Glutamatergic neuron (in vitro differentiated cells): ENCODE results near the gene TSSC4. TPM values are rescaled to one million over a fixed set of nuclear protein-coding genes. Genes with fewer than 3 reads are reported as not detected.

Experiments
- DNase-seq: peaks from one replicate; pipeline ENCODE4 v3.0.0; 2022
- H3K27ac Mint-ChIP-seq: one replicate; pipeline ENCODE4 v1.8.0; 2020; ENCODE audit warnings: mild to moderate bottlenecking, mixed read lengths, inconsistent platforms; ENCODE audit not compliant: unreplicated experiment
- H3K27me3 Mint-ChIP-seq: one replicate; pipeline ENCODE4 v1.8.0; 2020; ENCODE audit warnings: mild to moderate bottlenecking, moderate library complexity, mixed read lengths, inconsistent platforms; ENCODE audit not compliant: unreplicated experiment
- H3K36me3 Mint-ChIP-seq: one replicate; pipeline ENCODE4 v1.8.0; 2020; ENCODE audit warnings: mild to moderate bottlenecking, mixed read lengths, inconsistent platforms; ENCODE audit not compliant: unreplicated experiment
- H3K4me1 Mint-ChIP-seq: one replicate; pipeline ENCODE4 v1.8.0; 2020; ENCODE audit warnings: mild to moderate bottlenecking, low read depth, mixed read lengths, inconsistent platforms; ENCODE audit not compliant: unreplicated experiment
- H3K4me3 Mint-ChIP-seq: one replicate; pipeline ENCODE4 v1.8.0; 2020; ENCODE audit warnings: mild to moderate bottlenecking, mixed read lengths, inconsistent platforms; ENCODE audit not compliant: unreplicated experiment
- H3K9me3 Mint-ChIP-seq: one replicate; pipeline ENCODE4 v1.8.0; 2020; ENCODE audit warnings: mild to moderate bottlenecking, moderate library complexity, mixed read lengths, inconsistent platforms; ENCODE audit not compliant: unreplicated experiment
- total RNA-seq: library from RNA; stranded (reverse); fragmentation: NEBNext Ultra II Directional; extraction: Animal tissue kit (Norgen Biotek cat#: 25700); gene quantifications from one replicate; pipeline ENCODE4 v1.2.1, GENCODE V29; 2021; ENCODE audit not compliant: unreplicated experiment
- TF ChIP-seq, protein P1 (sequence below): fragments of 200-600 bp; sonication (generic); IDR thresholded peaks from one replicate; pipeline ENCODE4 v1.5.0; 2021; ENCODE audit not compliant: partially characterized antibody, unreplicated experiment

Gene TSSC4
- total RNA-seq, 1 donor from 2014 or later, result 49.7 TPM

DNA sequence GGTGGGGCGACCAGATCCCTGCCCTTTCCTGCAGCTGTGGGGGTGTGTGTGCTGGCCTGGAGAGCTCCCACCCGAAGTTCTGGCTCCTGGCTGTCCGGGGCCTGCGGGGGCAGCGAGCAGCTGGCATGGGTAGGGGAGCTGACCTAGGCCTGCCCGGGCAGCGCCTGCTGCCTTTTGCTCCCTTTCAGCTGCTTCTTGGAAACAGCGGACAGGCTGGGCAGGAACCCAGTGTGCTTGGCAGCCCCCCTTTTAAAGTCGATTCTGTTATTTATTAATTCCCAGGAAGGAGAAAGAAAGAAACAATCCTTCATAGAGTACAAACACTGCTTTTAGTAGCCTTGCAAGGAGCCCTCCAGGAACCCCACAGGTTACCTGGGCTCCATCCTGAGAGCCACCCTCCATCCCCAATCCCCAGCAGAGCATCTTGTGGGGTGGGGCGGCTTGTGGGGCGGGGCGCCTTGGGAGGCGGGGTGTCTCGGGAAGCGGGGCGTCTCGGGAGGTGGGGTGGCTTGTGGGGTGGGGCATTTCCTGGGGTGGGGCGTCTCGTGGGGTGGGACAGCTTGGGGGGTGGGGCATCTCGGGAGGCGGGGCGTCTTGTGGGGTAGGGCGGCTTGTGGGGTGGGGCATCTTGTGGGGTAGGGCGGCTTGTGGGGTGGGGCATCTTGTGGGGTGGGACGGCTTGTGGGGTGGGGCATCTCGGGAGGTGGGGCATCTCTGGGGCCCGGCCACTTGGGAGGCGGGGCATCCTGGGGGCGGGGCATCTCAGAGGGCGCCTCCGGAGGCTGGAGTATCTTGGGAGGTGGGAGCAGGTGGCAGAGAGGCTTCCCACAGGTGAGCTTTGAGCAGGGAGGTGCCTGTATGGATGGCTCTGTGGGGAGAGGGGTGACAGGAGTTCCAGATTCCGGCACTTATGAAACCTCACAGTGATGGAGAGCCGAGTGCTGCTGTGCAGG lies 16.4 kb upstream of the TSSC4 start:
- H3K4me1 Mint-ChIP-seq, result peaks cover 15% of the 10 kb centered on the region
- DNase-seq, result no peak
- peaks cover 3% of the 10 kb centered on the region for H3K9me3 Mint-ChIP-seq
- no peak overlapping the region for H3K27ac Mint-ChIP-seq
- TF ChIP-seq, protein P1, sequence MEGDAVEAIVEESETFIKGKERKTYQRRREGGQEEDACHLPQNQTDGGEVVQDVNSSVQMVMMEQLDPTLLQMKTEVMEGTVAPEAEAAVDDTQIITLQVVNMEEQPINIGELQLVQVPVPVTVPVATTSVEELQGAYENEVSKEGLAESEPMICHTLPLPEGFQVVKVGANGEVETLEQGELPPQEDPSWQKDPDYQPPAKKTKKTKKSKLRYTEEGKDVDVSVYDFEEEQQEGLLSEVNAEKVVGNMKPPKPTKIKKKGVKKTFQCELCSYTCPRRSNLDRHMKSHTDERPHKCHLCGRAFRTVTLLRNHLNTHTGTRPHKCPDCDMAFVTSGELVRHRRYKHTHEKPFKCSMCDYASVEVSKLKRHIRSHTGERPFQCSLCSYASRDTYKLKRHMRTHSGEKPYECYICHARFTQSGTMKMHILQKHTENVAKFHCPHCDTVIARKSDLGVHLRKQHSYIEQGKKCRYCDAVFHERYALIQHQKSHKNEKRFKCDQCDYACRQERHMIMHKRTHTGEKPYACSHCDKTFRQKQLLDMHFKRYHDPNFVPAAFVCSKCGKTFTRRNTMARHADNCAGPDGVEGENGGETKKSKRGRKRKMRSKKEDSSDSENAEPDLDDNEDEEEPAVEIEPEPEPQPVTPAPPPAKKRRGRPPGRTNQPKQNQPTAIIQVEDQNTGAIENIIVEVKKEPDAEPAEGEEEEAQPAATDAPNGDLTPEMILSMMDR, result no peak
- H3K27me3 Mint-ChIP-seq, result peaks cover 7% of the 10 kb centered on the region
- no peak overlapping the region for H3K4me3 Mint-ChIP-seq
- no peaks in the 10 kb centered on the region for H3K36me3 Mint-ChIP-seq

- no peak overlapping the region for H3K27ac Mint-ChIP-seq
These were observed 15.1 kb upstream of the TSSC4 start for GRCh38 chr11:2385156-2386151.

GRCh38 chr11:2386591-2386990 lies 14.0 kb upstream of the TSSC4 start:
- H3K4me1 Mint-ChIP-seq, result peaks cover 27% of the 10 kb centered on the region
- H3K27me3 Mint-ChIP-seq, result peaks cover 11% of the 10 kb centered on the region
- H3K27ac Mint-ChIP-seq, result no peak overlapping the region
- peaks cover 4% of the 10 kb centered on the region for H3K9me3 Mint-ChIP-seq
- no peak overlapping the region for H3K4me3 Mint-ChIP-seq
- no peaks in the 10 kb centered on the region for H3K36me3 Mint-ChIP-seq
- no peak for DNase-seq
- TF ChIP-seq, protein P1, result no peak

More at GRCh38 chr11:2385156-2386151, 15.1 kb upstream of the TSSC4 start:
- no peaks in the 10 kb centered on the region for H3K36me3 Mint-ChIP-seq
- H3K9me3 Mint-ChIP-seq, result peaks cover 6% of the 10 kb centered on the region
- no peak overlapping the region for H3K4me3 Mint-ChIP-seq
- peaks cover 25% of the 10 kb centered on the region for H3K4me1 Mint-ChIP-seq
- no peak for DNase-seq
- H3K27me3 Mint-ChIP-seq, result peaks cover 12% of the 10 kb centered on the region
- TF ChIP-seq, protein P1, result no peak

GRCh38 chr11:2387266-2387987 lies 13.1 kb upstream of the TSSC4 start:
- no peak overlapping the region for H3K4me3 Mint-ChIP-seq
- H3K27ac Mint-ChIP-seq, result no peak overlapping the region
- TF ChIP-seq, protein P1, result no peak
- peaks cover 11% of the 10 kb centered on the region for H3K27me3 Mint-ChIP-seq
- H3K4me1 Mint-ChIP-seq, result peaks cover 27% of the 10 kb centered on the region
- no peak for DNase-seq
- peaks cover 4% of the 10 kb centered on the region for H3K9me3 Mint-ChIP-seq
- no peaks in the 10 kb centered on the region for H3K36me3 Mint-ChIP-seq
